Heart right ventricle (tissue), 16 donors: ENCODE measurements around the gene PCDH17. TPM values are rescaled to one million over a fixed set of nuclear protein-coding genes. Genes with fewer than 3 reads are reported as not detected.

ENCODE experiments used
- ATAC-seq, 8 donors: fragments of 200-7000 bp; cut with Tn5 transposase; one replicate each; pipeline ENCODE4 v1.9.1; 2020; ENCODE audit warnings: mild to moderate bottlenecking in 8 of 8, moderate library complexity in 8 of 8, moderate number of reproducible peaks in 1 of 8
- DNase-seq, 2 donors: peaks; one replicate each; pipeline ENCODE4 v3.0.0-alpha.2; 2020
- H3K27ac ChIP-seq, 10 donors: fragments of 200-600 bp; sonication (generic) in 2 of 10; one replicate each; pipeline versions ENCODE4 v1.5.0 to v1.8.0; 2020 to 2022; ENCODE audit warnings: mild to moderate bottlenecking in 3 of 10
- H3K27me3 ChIP-seq, 7 donors: fragments of 200-600 bp; one replicate each; pipeline ENCODE4 v1.8.0; 2021 to 2022; ENCODE audit warnings: mild to moderate bottlenecking in 2 of 7
- H3K36me3 ChIP-seq, 9 donors: fragments of 200-600 bp; sonication (generic) in 1 of 9; one replicate each; pipeline versions ENCODE4 v1.5.0 to v1.8.0; 2020 to 2022; ENCODE audit warnings: mild to moderate bottlenecking in 2 of 9
- H3K4me1 ChIP-seq, 9 donors: fragments of 200-600 bp; sonication (generic) in 1 of 9; one replicate each; pipeline versions ENCODE4 v1.5.0 to v1.8.0; 2020 to 2022; ENCODE audit warnings: mild to moderate bottlenecking in 4 of 9
- H3K4me3 ChIP-seq, 10 donors: fragments of 200-600 bp; sonication (generic) in 2 of 10; one replicate each; pipeline versions ENCODE4 v1.5.0 to v1.8.0; 2020 to 2022; ENCODE audit warnings: mild to moderate bottlenecking in 7 of 10, moderate library complexity in 2 of 10
- H3K9me3 ChIP-seq, 11 donors: fragments of 200-600 bp in 10 of 11; sonication (generic) in 2 of 11; one replicate each; pipeline versions ENCODE4 v1.5.0 to v1.8.0; 2013 to 2022; ENCODE audit warnings: mild to moderate bottlenecking in 2 of 11, control low read depth in 1 of 11, moderate library complexity in 1 of 11
- WGBS, 2 donors: extraction: QIAGEN DNeasy Blood & Tissue Kit; methylation state at CpG; one replicate each; pipeline ENCODE4 v1.1.7; 2013; ENCODE audit warnings: inconsistent platforms in 1 of 2; 5-methylcytosine and 5-hydroxymethylcytosine counted together
- intact Hi-C, 10 donors: fragments of 100-400 bp; cut with DNase I; formaldehyde crosslinking; loops; one replicate each; pipeline versions ENCODE4 v1.11.1 to v1.14.2; 2022
- polyA plus RNA-seq, 2 donors: library from polyadenylated mRNA; stranded (reverse); fragments of 200-250 nt; gene quantifications; one replicate each; pipeline ENCODE4 v1.2.3, GENCODE V29; 2013
- total RNA-seq, 10 donors: library from RNA; stranded (reverse); fragmentation: NEBNext Ultra II Directional in 3 of 10; extraction: Animal tissue kit (Norgen Biotek cat#: 25700) in 3 of 10; gene quantifications; one replicate each; pipeline versions ENCODE4 v1.2.1 to v1.2.4, GENCODE V29; 2021 to 2023
- TF ChIP-seq, protein P1 (sequence below), 9 donors: fragments of 200-600 bp; sonication (generic) in 2 of 9; IDR thresholded peaks; one replicate each; pipeline versions ENCODE4 v1.5.0 to v1.8.0; 2021 to 2022; ENCODE audit warnings: antibody characterized with exemption in 9 of 9, mild to moderate bottlenecking in 5 of 9, moderate library complexity in 1 of 9
- donor health status: Arrhythmogenic right ventricular cardiomyopathy.
- donor health status: ischemic (EF 13 %, LVEDD 7.1; RV severe dilation, severe dysfunction).
- donor health status: healthy with polysubstance abuse.
- donor health status: DM: no; HTN: yes; CAD: no.
- donor health status: DM: no; HTN: no; CAD: no.
- donor health status: ischemic (EF 25% LVEDD 6.9; RV normal size, moderate dysfunction).
- donor health status: ischemic (EF 25% LVEDD 5.7; RV mildly dilated, moderate dysfunction).
- donor health status: healthy.
- donor health status: DM: yes; HTN: yes; CAD: no.
- donor health status: Ischemic cardiomyopathy.
- donor health status: ischemic (EF 35%, LVEDD 5.7; RV mildly dilated, moderate dysfunction).
- donor health status: nonischemic (EF 11% LVEDD 7.7; RV severe dilation, severe dysfunction).
- donor health status: DM: yes; HTN: yes; CAD: no.
- donor health status: PGD.
- donor health status: ischemic (EF 29% LVEDD 5.4; RV normal size, mild dysfunction).
- donor health status: nonischemic (EF 23%, LVEDD 6.1; RV moderate dilation, normal function).

Gene PCDH17
- total and polyA plus RNA-seq, 12 donors = 0.88 to 14.3 (median 3.3) TPM

- intact Hi-C loops = no loop called here
- no peaks in the 10 kb centered on the region for H3K27me3 ChIP-seq
- H3K9me3 ChIP-seq = no peaks in the 10 kb centered on the region
- H3K4me1 ChIP-seq = no peaks in the 10 kb centered on the region
- H3K36me3 ChIP-seq = peaks cover 0 to 24% (median 0%) of the 10 kb centered on the region in 9 donors
- no peak for ATAC-seq
- 49 to 54% methylated on average over 2 of the region's 2 CpGs for WGBS, 2 donors
- TF ChIP-seq, protein P1, sequence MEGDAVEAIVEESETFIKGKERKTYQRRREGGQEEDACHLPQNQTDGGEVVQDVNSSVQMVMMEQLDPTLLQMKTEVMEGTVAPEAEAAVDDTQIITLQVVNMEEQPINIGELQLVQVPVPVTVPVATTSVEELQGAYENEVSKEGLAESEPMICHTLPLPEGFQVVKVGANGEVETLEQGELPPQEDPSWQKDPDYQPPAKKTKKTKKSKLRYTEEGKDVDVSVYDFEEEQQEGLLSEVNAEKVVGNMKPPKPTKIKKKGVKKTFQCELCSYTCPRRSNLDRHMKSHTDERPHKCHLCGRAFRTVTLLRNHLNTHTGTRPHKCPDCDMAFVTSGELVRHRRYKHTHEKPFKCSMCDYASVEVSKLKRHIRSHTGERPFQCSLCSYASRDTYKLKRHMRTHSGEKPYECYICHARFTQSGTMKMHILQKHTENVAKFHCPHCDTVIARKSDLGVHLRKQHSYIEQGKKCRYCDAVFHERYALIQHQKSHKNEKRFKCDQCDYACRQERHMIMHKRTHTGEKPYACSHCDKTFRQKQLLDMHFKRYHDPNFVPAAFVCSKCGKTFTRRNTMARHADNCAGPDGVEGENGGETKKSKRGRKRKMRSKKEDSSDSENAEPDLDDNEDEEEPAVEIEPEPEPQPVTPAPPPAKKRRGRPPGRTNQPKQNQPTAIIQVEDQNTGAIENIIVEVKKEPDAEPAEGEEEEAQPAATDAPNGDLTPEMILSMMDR (IDR thresholded peaks at IDR 0.05) = no peak
- no peak overlapping the region for H3K4me3 ChIP-seq
- DNase-seq = no peak
- H3K27ac ChIP-seq = no peak overlapping the region
These were observed 44.0 kb downstream of the PCDH17 start for GRCh38 chr13:57675526-57675925.

GRCh38 chr13:57680609-57681008 lies 49.1 kb downstream of the PCDH17 start:
- H3K4me1 ChIP-seq = no peaks in the 10 kb centered on the region
- H3K27ac ChIP-seq = no peak overlapping the region
- H3K4me3 ChIP-seq = no peak overlapping the region
- ATAC-seq (no peak), DNase-seq (no peak)
- H3K36me3 ChIP-seq = peaks cover 0 to 6% (median 0%) of the 10 kb centered on the region in 9 donors
- TF ChIP-seq, protein P1 (IDR thresholded peaks at IDR 0.05) = no peak
- WGBS, 2 donors = 91 to 97% methylated on average over 1 of the region's 1 CpG
- no peaks in the 10 kb centered on the region for H3K27me3 ChIP-seq
- no peaks in the 10 kb centered on the region for H3K9me3 ChIP-seq
- intact Hi-C loops = no loop called here

DNA sequence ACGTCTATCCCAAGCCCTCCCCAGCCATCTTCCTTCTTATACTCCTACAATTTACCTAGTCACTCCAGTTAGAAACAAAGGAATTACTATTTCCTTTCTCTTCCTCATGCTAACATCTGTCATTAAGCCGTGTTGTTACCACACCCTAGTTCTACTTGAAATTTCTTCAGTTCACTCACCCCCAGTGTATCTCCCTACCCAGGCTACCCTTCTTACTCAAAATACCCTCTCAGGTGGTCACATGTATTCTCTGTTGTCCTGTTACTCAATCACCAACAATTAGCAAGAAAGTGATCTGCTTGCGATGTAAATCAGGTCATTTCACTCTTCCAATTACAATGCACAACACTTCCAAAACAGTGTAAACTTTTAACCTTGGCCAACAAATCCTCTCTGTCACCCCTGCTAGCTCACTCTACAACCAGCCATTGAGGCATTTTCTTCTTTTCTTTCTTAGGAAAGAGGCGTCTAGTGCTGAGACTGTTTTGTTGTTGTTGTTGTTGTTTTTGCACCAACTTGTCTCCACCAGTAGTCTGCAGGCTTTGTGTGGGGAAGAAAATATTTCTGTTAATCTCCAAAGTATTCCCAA lies 50.7 kb downstream of the PCDH17 start:
- ATAC-seq (no peak), DNase-seq (no peak)
- intact Hi-C loops = no loop called here
- H3K27me3 ChIP-seq = no peaks in the 10 kb centered on the region
- 78 to 80% methylated on average over 4 of the region's 4 CpGs for WGBS, 2 donors
- H3K4me3 ChIP-seq = no peak overlapping the region
- H3K27ac ChIP-seq = no peak overlapping the region
- TF ChIP-seq, protein P1 (IDR thresholded peaks at IDR 0.05) = no peak
- no peaks in the 10 kb centered on the region for H3K9me3 ChIP-seq
- H3K4me1 ChIP-seq = no peaks in the 10 kb centered on the region
- H3K36me3 ChIP-seq = no peaks in the 10 kb centered on the region

DNA sequence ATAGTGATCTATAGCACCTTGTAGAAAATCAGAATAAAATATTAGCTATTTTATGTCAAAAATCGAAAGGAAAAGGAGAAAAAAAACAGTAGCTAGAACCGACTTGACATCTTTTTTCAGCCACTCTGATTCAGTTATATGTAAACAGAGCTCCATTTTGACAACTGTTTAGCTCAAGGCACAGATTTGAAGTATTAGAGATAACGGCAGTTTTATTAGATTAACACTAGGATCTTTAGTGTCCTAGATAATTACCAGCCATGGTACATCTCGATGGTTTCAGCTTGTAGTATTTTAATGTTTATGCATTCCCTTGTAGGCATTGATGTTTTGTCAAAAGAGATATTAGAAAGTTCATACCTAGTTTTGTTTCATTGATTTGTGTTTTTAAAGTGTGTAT lies 67.3 kb downstream of the PCDH17 start:
- ATAC-seq = no peak
- intact Hi-C loops = no loop called here
- H3K36me3 ChIP-seq = no peaks in the 10 kb centered on the region
- no peak overlapping the region for H3K4me3 ChIP-seq
- TF ChIP-seq, protein P1 (IDR thresholded peaks at IDR 0.05) = no peak
- DNase-seq = no peak
- no peak overlapping the region for H3K27ac ChIP-seq
- no peaks in the 10 kb centered on the region for H3K4me1 ChIP-seq
- no peaks in the 10 kb centered on the region for H3K27me3 ChIP-seq
- 83 to 87% methylated on average over 4 of the region's 4 CpGs for WGBS, 2 donors
- no peaks in the 10 kb centered on the region for H3K9me3 ChIP-seq
